Caco-2 (cell line): ENCODE measurements around the gene KLF16. TPM values are rescaled to one million over a fixed set of nuclear protein-coding genes. Genes with fewer than 3 reads are reported as not detected.
"Not testable (repeated sequence)": the region's sequence is repeated elsewhere in the genome, so short reads cannot be mapped to it uniquely, and the experiment has no call there.

Experiments
- BruUV-seq: library from RNA; stranded (reverse); fragments of 400-500 nt; replicated peaks from 2 replicates; lab custom pipeline; 2021; lab: Mats Ljungman, UMichigan
- CTCF ChIA-PET: fragments of 300-600 bp; sonication (Branson Sonifier 250); formaldehyde crosslinking; loops from one replicate; lab custom pipeline; 2022; ENCODE audit warnings: antibody characterized with exemption; lab: Charles Lee
- POLR2A ChIA-PET: fragments of 300-600 bp; sonication (Branson Sonifier 250); formaldehyde crosslinking; loops from one replicate; lab custom pipeline; 2022; ENCODE audit warnings: antibody characterized with exemption; lab: Charles Lee
- DNase-seq, 2 experiments: peaks; one replicate each; pipeline versions ENCODE4 v3.0.0 to v3.0.0-alpha.2; 2020 to 2022
- H3K27me3 ChIP-seq: replicated peaks from 2 replicates; pipeline ENCODE4 v1.6.0; 2011; ENCODE audit warnings: low read length; ENCODE audit not compliant: control insufficient read depth, insufficient read depth
- H3K36me3 ChIP-seq: 2 replicates; pipeline ENCODE4 v1.5.1; 2011; ENCODE audit warnings: low read length; ENCODE audit not compliant: control insufficient read depth, insufficient read depth
- H3K4me1 ChIP-seq: fragments of 250-450 bp; sonication (Bioruptor Pico); 2 replicates; pipeline ENCODE4 v1.5.1; 2020; ENCODE audit warnings: mild to moderate bottlenecking
- H3K4me3 ChIP-seq: 2 replicates; pipeline ENCODE4 v1.5.1; 2011; ENCODE audit warnings: low read depth, mild to moderate bottlenecking, control low read depth, low read length
- H3K9me3 ChIP-seq: fragments of 250-450 bp; sonication (Bioruptor Pico); 2 replicates; pipeline ENCODE4 v1.5.1; 2020; ENCODE audit warnings: mild to moderate bottlenecking, moderate library complexity
- H3K27ac Mint-ChIP-seq: one replicate; pipeline ENCODE4 v1.8.0; 2022; ENCODE audit warnings: mixed read lengths; ENCODE audit not compliant: unreplicated experiment
- H3K27me3 Mint-ChIP-seq: one replicate; pipeline ENCODE4 v1.8.0; 2022; ENCODE audit warnings: mixed read lengths; ENCODE audit not compliant: insufficient read depth, unreplicated experiment
- H3K36me3 Mint-ChIP-seq: one replicate; pipeline ENCODE4 v1.8.0; 2022; ENCODE audit warnings: mild to moderate bottlenecking, mixed read lengths; ENCODE audit not compliant: insufficient read depth, unreplicated experiment
- H3K4me1 Mint-ChIP-seq: one replicate; pipeline ENCODE4 v1.8.0; 2022; ENCODE audit warnings: low read depth, mixed read lengths; ENCODE audit not compliant: unreplicated experiment
- H3K4me3 Mint-ChIP-seq: one replicate; pipeline ENCODE4 v1.8.0; 2022; ENCODE audit warnings: mild to moderate bottlenecking, moderate library complexity, mixed read lengths; ENCODE audit not compliant: unreplicated experiment
- H3K9me3 Mint-ChIP-seq: one replicate; pipeline ENCODE4 v1.8.0; 2022; ENCODE audit warnings: mixed read lengths; ENCODE audit not compliant: unreplicated experiment
- CTCF ChIP-seq, 2 experiments: fragments of 200-600 bp in 1 of 2; IDR thresholded peaks; 1 replicate in 1 of 2; 2 replicates in 1 of 2; pipeline versions ENCODE4 v1.5.1 to v1.8.0; 2011 to 2022; ENCODE audit warnings: antibody characterized with exemption in 1 of 2, control low read depth in 1 of 2, inconsistent platforms in 1 of 2, low read depth in 1 of 2, low read length in 1 of 2, mild to moderate bottlenecking in 1 of 2, moderate library complexity in 1 of 2; ENCODE audit not compliant: insufficient read depth in 1 of 2, severe bottlenecking in 1 of 2, unreplicated experiment in 1 of 2
- intact Hi-C: fragments of 100-400 bp; cut with micrococcal nuclease; formaldehyde crosslinking; loops from one replicate; pipeline ENCODE4 v1.10.0; 2022; ENCODE audit not compliant: unreplicated experiment
- total RNA-seq: library from RNA; stranded (reverse); gene quantifications from 2 replicates; pipeline ENCODE4 v1.2.3, GENCODE V29; 2022

KLF16 gene
- total RNA-seq, 1 experiment from 2014 or later = 26.8 TPM

DNA sequence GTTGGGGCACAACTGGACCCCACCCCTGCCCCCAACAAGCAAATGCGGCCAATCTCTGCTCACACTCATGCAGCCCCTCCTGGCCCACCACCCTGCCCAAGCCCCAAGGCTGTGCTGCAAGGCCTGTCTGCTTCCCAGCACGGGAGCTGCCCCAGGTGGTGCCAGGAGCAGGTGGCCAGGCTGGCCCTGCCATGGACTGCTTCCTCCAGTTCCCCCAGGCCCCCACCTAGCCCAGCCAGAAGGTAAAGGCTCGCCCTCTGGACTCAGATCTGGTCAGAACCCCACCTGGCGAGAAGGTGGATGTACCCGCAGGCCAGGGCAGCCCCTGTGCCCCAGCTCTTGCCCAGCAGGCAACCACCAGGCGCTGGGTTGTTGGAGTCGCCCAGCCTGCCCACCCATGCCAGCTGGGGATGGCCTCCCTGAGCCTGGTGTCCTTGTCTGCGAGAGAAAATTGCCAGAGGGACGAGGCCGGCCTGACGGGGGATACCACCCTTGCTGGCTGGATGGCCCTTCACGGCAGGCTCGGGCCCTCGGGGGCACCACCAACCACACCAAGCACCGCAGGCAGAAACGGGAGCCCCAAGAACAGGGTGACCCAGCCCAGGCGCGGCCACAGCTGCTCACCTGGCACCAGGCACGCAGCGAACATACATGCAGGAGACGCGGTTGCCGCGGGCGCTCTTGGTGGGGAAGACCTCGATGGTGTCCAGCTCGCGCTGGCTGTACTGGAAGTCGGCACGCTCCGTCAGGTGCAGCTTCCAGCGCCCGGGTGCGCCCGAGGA is 17.4 kb upstream of the KLF16 start:
- no peak for TF ChIP-seq CTCF (IDR thresholded peaks at IDR 0.05; ENCODE audit: insufficient read depth in 1 of 2, low read depth in 1 of 2, low read length in 1 of 2, severe bottlenecking in 1 of 2, unreplicated experiment in 1 of 2)
- Histone ChIP-seq H3K9me3 (no peaks in the 10 kb centered on the region), H3K4me3 (no peak overlapping the region), H3K36me3 (no peaks in the 10 kb centered on the region), H3K27me3 (no peaks in the 10 kb centered on the region), H3K4me1 (peaks cover 14% of the 10 kb centered on the region)
- ChIA-PET CTCF (no interaction called here), POLR2A (no interaction called here)
- no peaks in the 10 kb centered on the region for H3K27me3 Mint-ChIP-seq
- no peak overlapping the region for H3K4me3 Mint-ChIP-seq
- intact Hi-C loops = no loop called here
- H3K36me3 Mint-ChIP-seq = peaks cover 16% of the 10 kb centered on the region
- H3K9me3 Mint-ChIP-seq = no peaks in the 10 kb centered on the region
- no peak for DNase-seq
- BruUV-seq = no TSS peak
- H3K27ac Mint-ChIP-seq = no peak overlapping the region
- peaks cover 17% of the 10 kb centered on the region for H3K4me1 Mint-ChIP-seq

GRCh38 chr19:1879982-1880381 is 16.6 kb upstream of the KLF16 start:
- H3K4me3 Mint-ChIP-seq, H3K27me3 Mint-ChIP-seq, H3K9me3 Mint-ChIP-seq, H3K4me3 ChIP-seq, BruUV-seq, H3K27me3 ChIP-seq, intact Hi-C loops, H3K27ac Mint-ChIP-seq, H3K9me3 ChIP-seq, DNase-seq, H3K36me3 ChIP-seq, CTCF ChIA-PET: not testable (repeated sequence)
- peaks cover 24% of the 10 kb centered on the region for H3K36me3 Mint-ChIP-seq
- POLR2A ChIA-PET = interaction anchor here (0.5 kb wide), 1 partner anchor 1127 kb away, joined by 6 read pairs; no protein-coding TSS in a partner anchor
- peaks cover 11% of the 10 kb centered on the region for H3K4me1 ChIP-seq
- H3K4me1 Mint-ChIP-seq = peaks cover 17% of the 10 kb centered on the region

- H3K36me3 ChIP-seq, H3K27me3 Mint-ChIP-seq, H3K27ac Mint-ChIP-seq, H3K4me3 ChIP-seq, intact Hi-C loops, H3K27me3 ChIP-seq, POLR2A ChIA-PET, BruUV-seq, H3K9me3 Mint-ChIP-seq, H3K4me3 Mint-ChIP-seq, CTCF ChIA-PET, H3K9me3 ChIP-seq, DNase-seq: not testable (repeated sequence)
- Mint-ChIP-seq H3K36me3 (peaks cover 16% of the 10 kb centered on the region), H3K4me1 (peaks cover 14% of the 10 kb centered on the region)
- peaks cover 14% of the 10 kb centered on the region for H3K4me1 ChIP-seq
Measured at GRCh38 chr19:1878583-1878982, 15.2 kb upstream of the KLF16 start.

DNA sequence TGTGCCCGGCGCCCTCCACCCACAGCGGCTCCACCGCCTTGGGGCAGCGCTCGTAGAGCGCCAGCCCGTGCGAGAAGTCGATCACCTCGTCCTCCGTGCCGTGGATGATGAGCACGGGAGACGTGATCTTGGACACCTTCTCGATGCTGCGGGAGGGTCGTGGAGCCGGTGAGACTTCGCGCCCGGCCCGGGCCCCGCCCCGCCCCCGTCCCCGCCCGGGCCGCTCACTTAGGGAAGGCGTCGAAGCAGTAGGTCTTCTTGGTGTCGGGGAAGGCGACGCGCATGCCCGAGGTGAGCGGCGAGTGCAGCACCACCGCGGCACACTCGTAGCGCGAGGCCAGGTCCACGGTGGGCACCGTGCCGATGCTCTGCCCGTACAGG is 13.9 kb upstream of the KLF16 start:
- H3K9me3 ChIP-seq, intact Hi-C loops, H3K36me3 ChIP-seq, H3K4me3 Mint-ChIP-seq, POLR2A ChIA-PET, DNase-seq, H3K27me3 ChIP-seq, H3K27me3 Mint-ChIP-seq, H3K4me3 ChIP-seq, H3K4me1 Mint-ChIP-seq, H3K27ac Mint-ChIP-seq, H3K9me3 Mint-ChIP-seq, BruUV-seq, CTCF ChIA-PET: not testable (repeated sequence)
- H3K36me3 Mint-ChIP-seq = peaks cover 26% of the 10 kb centered on the region
- H3K4me1 ChIP-seq = peaks cover 15% of the 10 kb centered on the region

GRCh38 chr19:1876496-1877279 is 13.3 kb upstream of the KLF16 start:
- DNase-seq, BruUV-seq, intact Hi-C loops, H3K27me3 ChIP-seq, H3K9me3 Mint-ChIP-seq, H3K36me3 ChIP-seq, H3K27me3 Mint-ChIP-seq, H3K4me1 Mint-ChIP-seq, H3K9me3 ChIP-seq: not testable (repeated sequence)
- H3K4me3 Mint-ChIP-seq = peak overlapping the region; percentile 91
- ChIA-PET POLR2A (interaction anchor here (0.5 to 1.0 kb wide), 7 partner anchors 8 to 386 kb away, joined by 3 to 12 read pairs (median 4); partner anchors contain the start of genes ABHD17A, ADAT3, REEP6 and SCAMP4), CTCF (interaction anchor here (0.5 to 1.3 kb wide), 5 partner anchors 8 to 142 kb away, joined by 3 to 8 read pairs (median 5); partner anchors contain the start of gene ABHD17A)
- H3K27ac Mint-ChIP-seq = peak overlapping the region; percentile 87
- Histone ChIP-seq H3K4me3 (peak overlapping the region; percentile 100), H3K4me1 (peaks cover 15% of the 10 kb centered on the region)
- peaks cover 26% of the 10 kb centered on the region for H3K36me3 Mint-ChIP-seq
